HG03439 (cell line): ENCODE measurements around the gene MTMR3.

ENCODE experiments used
- ATAC-seq: cut with Tn5 transposase; IDR thresholded peaks from one replicate; pipeline ENCODE4 v1.9.1; 2021; ENCODE audit warnings: mild to moderate bottlenecking, moderate library complexity; ENCODE audit not compliant: unreplicated experiment

Gene MTMR3

GRCh38 chr22:30023099-30023660 is 140.2 kb downstream of the MTMR3 start:
- no peak for ATAC-seq

GRCh38 chr22:30024231-30024630 is 141.3 kb downstream of the MTMR3 start:
- ATAC-seq: no peak

DNA sequence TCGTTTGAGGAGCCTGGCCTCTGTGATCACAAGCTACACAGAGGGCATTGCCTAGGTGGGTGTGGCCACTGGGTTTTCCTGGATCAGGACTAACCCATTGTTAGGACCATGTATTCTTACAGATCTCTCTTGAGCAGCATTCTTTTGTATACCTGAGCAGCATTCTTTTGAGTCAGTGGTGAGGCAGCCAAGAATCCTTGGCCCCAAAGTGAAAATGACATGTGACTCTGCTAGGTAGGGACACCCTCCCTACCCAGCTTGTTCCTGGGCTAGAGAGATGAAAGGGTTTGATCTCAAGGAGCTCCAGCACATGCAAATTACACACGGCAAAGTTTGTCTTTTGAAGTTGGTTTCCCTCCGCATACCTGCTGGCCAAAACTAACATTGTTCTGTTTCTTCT is 142.2 kb downstream of the MTMR3 start:
- ATAC-seq: no peak

DNA sequence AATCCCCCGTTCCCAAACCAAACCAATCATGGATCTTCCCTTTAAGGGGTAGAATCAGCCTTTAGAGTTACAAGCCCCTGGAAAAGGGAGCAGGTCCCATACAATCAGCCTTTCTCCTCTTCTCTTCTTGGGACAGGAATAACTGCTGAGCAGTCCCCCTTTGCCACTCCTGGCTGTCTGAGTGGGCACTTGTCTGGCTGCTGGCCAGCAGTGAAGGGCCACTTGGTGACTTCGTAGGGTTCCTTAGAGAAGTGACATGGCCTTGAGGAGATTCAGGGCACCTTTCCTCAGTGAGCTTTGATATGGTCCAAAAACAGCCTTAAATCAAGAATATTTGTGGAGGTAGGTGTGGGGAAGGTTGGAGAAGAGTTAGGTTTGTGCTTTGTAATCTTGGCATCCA is 143.8 kb downstream of the MTMR3 start:
- no peak for ATAC-seq

GRCh38 chr22:30027169-30027568 is 144.2 kb downstream of the MTMR3 start:
- no peak for ATAC-seq

- no peak for ATAC-seq
Measured at GRCh38 chr22:30027791-30028190, 144.8 kb downstream of the MTMR3 start.

- ATAC-seq: no peak
Measured at GRCh38 chr22:30028731-30029130, 145.8 kb downstream of the MTMR3 start.

DNA sequence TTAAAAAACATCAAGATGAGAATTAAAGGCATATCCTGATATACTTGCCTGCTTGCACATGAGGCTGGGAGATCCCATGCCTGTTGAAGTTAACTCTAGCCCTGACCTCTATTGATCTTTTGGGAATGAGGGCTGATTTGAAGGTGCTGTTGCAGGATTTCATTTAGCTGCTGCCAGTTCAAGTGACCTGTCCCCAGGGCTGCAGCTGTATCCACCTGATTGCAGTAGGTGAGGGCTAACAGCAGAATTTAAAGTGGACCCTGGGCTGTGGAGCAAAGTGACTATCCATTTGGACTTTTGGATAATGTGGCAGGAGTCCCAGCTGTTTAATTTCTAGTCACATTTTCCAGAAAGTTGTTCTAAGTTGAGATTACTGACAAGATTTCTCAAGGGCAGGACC is 146.5 kb downstream of the MTMR3 start:
- ATAC-seq: no peak

- no peak for ATAC-seq
Measured at GRCh38 chr22:30030329-30030728, 147.4 kb downstream of the MTMR3 start.

GRCh38 chr22:30031328-30031727 is 148.4 kb downstream of the MTMR3 start:
- no peak for ATAC-seq

DNA sequence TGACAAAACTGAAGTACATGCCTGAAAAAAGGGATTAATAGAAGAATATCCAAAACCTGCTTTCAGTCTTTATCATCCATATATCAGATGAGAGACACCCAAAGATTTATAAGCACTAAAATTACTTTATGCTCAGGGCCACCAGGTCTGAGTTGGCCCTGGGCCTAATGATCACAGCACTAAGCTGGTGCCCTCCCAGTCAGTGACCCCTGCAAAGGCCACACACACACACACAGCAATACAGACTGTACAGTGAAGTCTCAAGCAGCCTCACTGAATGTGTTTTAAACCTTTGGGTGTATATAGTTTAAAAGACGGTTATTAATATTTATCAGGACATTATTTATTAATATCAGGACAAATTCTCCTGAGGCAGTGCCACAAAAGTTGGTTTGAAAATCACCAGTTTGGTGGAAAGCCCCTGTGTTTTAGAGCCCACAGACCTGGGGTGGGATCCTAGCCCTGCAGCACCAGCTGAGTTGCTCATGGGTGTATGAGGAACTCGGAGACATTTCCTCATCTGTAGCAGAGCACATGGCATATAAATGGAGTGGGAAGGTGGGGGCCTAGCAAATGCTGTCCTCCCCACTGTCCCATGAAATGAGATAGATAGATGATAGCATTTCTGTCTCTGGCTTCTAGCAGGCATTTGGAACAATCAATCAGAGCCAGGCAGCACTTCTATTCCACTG is 148.9 kb downstream of the MTMR3 start:
- no peak for ATAC-seq

DNA sequence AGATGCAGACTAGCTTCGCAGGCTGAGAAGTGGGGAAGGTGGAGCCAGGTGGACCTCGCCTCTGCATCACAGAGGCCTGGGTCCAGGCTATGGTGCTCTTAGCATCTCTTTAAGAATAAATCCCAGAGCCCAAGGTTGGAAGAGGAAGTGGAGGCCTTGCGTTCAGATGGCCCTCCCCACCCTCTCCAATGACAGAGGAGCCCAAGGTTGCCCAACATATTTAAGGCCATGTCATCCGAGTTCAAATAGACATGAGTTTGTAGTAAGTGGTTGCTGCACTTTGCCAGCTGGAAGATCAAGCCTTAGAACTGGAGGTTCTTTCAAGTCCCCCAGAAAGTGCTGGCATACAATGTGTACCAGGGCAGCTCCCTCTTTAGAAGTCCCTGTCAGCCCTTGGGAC is 150.2 kb downstream of the MTMR3 start:
- ATAC-seq: no peak

DNA sequence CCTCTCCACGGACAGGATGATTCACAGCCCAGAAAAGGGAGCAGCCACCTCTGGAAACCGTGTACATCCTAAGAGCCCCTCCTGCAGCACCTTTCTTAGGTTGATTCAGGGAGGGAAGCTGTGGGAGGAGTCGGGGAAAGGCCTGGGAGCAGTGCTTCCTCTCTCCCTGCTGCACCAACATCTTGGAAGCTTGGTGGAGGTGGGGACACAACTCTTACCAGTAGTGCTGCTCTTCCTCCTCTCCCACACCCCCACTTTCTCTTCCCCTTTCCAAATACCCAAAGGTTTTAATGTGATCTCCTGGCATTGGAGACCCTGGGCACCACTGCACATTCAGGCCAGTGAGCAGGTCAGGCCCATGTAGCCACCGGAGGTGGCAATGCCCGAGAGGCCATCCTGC is 150.9 kb downstream of the MTMR3 start:
- no peak for ATAC-seq

DNA sequence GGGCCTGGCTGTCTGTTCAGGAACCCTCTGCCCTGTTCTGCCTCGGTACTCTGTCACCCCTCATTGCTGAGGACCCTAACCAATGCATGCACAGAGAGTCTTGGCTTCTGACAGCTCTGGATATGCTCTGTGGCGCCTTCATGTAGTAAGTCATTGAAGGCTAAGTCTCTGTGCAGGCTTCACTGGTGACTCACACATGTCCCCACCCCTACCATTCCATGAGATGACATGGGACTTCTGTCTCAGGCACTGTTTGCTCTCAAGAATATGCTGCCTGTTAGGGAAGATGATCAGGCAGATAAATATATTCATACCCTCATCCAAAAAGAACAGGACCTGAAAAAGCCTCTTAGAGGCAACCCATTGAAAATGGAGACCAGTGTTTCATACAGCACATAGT is 153.7 kb downstream of the MTMR3 start:
- ATAC-seq: no peak

DNA sequence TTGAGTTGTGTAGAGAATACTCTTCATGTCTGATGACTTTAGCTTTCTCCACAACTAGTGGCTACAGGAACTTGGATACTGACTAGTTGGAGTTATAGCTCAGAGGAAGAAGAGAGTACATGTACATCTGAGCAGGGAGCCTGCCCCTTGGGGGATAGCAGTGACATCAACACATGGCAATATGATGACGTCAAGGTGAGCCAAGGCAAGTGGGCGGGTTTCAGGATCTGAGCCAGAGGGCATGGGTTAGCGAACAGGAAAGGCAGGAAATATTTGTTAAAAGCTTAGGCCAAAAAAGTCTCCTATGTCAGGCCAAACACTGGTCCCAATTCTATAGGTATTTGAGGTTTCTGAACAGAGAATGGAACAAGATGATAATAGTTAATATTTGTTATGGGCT is 155.2 kb downstream of the MTMR3 start:
- ATAC-seq: no peak

GRCh38 chr22:30040499-30041260 is 157.7 kb downstream of the MTMR3 start:
- ATAC-seq: no peak

DNA sequence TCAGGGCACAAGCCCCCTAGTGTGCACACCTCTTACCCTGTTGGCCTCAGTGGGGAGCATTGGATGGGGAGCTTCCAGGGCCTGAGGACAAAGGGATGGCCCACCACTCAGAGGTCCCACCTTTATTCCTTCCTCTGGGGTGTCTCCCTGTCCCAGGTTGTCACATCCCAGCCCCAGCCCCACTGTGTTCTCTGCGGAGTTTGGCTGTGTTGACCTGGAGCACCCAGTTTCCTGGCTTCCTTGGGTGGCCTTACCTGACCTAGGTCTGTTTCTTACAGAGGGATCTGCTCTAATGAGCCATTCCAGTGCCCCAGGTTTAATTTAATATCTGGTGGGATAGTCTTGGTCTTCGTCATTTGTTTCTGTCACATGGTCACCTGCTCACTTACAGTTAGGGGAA is 158.5 kb downstream of the MTMR3 start:
- no peak for ATAC-seq

DNA sequence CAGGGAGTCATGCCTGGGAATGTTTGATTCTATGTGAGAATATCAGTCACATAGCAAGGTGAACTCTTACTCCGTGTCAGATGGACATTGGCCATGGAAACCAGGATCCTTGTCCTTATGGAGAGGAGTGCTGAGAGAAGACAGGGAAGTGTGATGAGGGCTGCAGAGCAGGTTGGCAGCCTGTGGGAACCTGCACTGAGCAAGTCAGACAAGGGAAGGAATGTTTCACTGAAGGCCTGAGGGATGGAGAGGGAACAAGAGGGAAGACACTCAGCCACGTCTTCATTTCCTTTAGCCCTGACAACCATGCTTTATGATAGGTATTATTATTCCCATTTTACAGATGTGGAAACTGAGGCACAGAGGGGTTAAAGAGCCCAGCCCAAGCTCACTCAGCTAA is 158.9 kb downstream of the MTMR3 start:
- no peak for ATAC-seq

- no peak for ATAC-seq
Measured at GRCh38 chr22:30043161-30043560, 160.2 kb downstream of the MTMR3 start.

DNA sequence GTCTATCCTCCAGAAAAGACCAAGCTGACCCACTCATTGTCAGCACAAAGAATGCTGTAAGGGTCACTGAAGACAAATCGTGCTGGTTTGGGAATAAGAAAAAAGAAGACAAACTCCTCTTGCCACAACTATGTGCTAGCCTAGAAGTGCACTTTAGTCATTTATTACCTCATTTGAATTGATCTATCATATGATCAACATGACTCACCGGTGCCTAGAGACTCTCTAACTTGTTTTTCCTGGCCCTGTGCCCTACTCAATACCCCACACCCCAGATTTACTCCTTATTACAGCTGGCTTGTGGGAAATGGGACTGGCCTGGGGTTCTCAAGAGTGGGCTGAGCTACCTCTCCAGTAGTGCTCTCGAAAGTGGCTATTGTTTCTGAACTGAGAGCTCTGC is 161.4 kb downstream of the MTMR3 start:
- ATAC-seq: no peak

GRCh38 chr22:30044881-30045493 is 162.0 kb downstream of the MTMR3 start:
- no peak for ATAC-seq

- no peak for ATAC-seq
Measured at GRCh38 chr22:30045494-30045887, 162.5 kb downstream of the MTMR3 start.
